A549 treated with Mapracorat at 1 μM for 4 hours (cell line): ENCODE results near the gene GAGE10. TPM values are rescaled to one million over a fixed set of nuclear protein-coding genes. Genes with fewer than 3 reads are reported as not detected.

Source experiments
- total RNA-seq: library from RNA; stranded (reverse); fragments of 200-300 nt; extraction: Qiagen RNA extraction; gene quantifications from 5 replicates; pipeline ENCODE4 v1.2.3, GENCODE V29; 2022

Gene GAGE10, protein sequence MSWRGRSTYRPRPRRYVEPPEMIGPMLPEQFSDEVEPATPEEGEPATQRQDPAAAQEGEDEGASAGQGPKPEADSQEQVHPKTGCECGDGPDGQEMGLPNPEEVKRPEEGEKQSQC
- not detected in 5 replicates for total RNA-seq

DNA sequence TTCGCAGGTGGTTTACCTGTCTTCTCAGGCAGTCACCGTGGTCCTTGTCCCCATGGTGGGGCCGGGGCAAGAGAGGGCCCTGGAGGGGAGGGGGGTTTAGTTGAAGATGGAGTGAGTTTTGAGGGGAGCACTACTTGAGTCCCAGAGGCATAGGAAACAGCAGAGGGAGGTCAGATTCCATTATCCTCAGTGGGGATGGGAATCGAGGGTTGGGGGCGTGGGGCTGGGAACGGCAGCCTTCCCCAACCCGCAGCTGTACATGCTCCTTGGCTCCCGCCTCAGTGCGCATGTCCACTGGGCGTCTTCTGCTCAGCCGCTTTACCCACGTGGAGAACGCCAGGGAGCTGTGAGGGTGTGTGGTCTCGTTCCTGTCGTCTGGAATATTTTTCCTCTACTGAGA lies at the start of gene GAGE10:
TSS of gene GAGE10 (plus strand) at position 301 of the 400 bp plus-strand sequence. CDS start 1,214 bp downstream, outside the sequence.

DNA sequence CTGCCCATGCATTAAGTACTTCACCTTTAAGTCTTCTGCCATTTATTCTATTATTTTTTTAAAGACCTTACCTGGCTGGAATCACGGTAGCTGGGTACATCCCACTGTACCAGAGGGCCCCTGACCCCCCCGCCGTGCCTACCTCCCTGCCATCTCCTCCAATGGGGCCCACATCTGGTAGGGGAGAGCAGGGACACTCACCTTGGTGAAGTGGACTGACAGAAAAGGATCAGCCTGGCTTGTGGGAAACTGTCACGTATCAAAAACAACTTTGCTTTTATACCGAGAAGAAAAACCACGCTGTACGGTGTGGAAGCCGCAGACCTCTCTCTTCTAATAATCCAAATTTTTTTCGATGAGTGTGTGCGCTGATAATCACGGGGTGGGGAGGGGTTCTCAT lies 39.0 kb upstream of the GAGE10 start, which contains the start of gene FOXP3:
TSS of gene FOXP3 (minus strand) at position 251 of the 400 bp plus-strand sequence. CDS start 6,205 bp downstream, outside the sequence.

DNA sequence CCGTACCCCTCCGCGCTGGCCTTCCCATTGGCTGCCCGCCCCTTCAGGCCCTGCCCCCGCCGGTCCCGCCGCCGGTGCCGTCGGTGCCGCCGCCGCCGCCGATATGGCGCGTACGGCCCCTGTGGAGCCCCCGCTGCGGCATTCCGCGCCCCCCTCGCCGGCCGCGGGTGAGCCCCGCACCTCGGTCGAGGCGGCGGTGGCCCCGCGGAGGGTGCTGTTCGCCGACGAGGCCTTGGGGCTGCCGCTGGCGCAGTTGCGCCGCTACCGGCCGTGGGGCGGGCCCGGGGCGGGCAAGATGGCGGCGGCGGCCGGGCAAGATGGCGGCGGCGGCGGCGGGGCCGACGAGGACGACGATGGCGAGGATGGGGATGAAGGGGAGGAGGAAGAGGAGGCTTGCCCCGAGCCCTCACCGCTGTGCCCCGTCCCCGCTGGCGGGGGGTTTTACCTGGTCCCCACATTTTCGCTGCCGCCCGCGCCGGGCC lies 33.6 kb upstream of the GAGE10 start, which contains the start of gene PPP1R3F:
TSS of gene PPP1R3F (plus strand) at position 27 of the 482 bp plus-strand sequence. CDS start at position 104, 77 bp downstream.

DNA sequence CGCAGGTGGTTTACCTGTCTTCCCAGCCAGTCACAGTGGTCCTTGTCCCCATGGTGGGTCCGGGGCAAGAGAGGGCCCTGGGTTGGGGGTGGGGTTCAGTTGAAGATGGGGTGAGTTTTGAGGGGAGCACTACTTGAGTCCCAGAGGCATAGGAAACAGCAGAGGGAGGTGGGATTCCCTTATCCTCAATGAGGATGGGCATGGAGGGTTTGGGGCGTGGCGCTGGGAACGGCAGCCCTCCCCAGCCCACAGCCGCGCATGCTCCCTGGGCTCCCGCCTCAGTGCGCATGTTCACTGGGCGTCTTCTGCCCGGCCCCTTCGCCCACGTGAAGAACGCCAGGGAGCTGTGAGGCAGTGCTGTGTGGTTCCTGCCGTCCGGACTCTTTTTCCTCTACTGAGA lies 18.3 kb downstream of the GAGE10 start, which contains the start of gene GAGE12J:
TSS of gene GAGE12J (plus strand) at position 301 of the 400 bp plus-strand sequence. CDS start 1,157 bp downstream, outside the sequence.

DNA sequence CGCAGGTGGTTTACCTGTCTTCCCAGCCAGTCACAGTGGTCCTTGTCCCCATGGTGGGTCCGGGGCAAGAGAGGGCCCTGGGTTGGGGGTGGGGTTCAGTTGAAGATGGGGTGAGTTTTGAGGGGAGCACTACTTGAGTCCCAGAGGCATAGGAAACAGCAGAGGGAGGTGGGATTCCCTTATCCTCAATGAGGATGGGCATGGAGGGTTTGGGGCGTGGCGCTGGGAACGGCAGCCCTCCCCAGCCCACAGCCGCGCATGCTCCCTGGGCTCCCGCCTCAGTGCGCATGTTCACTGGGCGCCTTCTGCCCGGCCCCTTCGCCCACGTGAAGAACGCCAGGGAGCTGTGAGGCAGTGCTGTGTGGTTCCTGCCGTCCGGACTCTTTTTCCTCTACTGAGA lies 27.8 kb downstream of the GAGE10 start, which contains the start of gene GAGE13:
TSS of gene GAGE13 (plus strand) at position 301 of the 400 bp plus-strand sequence. CDS start 1,156 bp downstream, outside the sequence.

Other genes starting within 250 kb of the GAGE10 start
- 2.7 to 3.9 TPM (median 3.2 TPM) in 5 replicates for gene CCDC120, start 244.6 kb upstream of the GAGE10 start, total RNA-seq
- 35.6 to 45.6 TPM (median 42.4 TPM) in 5 replicates for gene PRAF2, start 229.6 kb upstream of the GAGE10 start, total RNA-seq
- gene WDR45, start 223.8 kb upstream of the GAGE10 start, total RNA-seq = 54.9 to 60.6 TPM (median 57.5 TPM) in 5 replicates
- gene GPKOW, start 179.9 kb upstream of the GAGE10 start, total RNA-seq = 21.6 to 24.3 TPM (median 22.5 TPM) in 5 replicates
- gene MAGIX, start 140.9 kb upstream of the GAGE10 start, total RNA-seq = 2.3 to 3.5 TPM (median 3.2 TPM) in 5 replicates
- 366 to 455 TPM (median 433 TPM) in 5 replicates for gene PLP2, start 131.7 kb upstream of the GAGE10 start, total RNA-seq
- 12.4 to 18.2 TPM (median 17.1 TPM) in 5 replicates for gene PRICKLE3, start 117.3 kb upstream of the GAGE10 start, total RNA-seq
- 2.1 to 2.8 TPM (median 2.4 TPM) in 5 replicates for gene SYP, start 103.5 kb upstream of the GAGE10 start, total RNA-seq
- gene CACNA1F, start 70.3 kb upstream of the GAGE10 start, total RNA-seq = not detected in 5 replicates
- 12.2 to 15.7 TPM (median 14.1 TPM) in 5 replicates for gene CCDC22, start 68.2 kb upstream of the GAGE10 start, total RNA-seq
- 0.12 to 0.19 TPM (median 0.14 TPM) in 5 replicates for gene FOXP3, start 38.9 kb upstream of the GAGE10 start, total RNA-seq
- 1.4 to 4.1 TPM (median 2.8 TPM) in 5 replicates for gene PPP1R3F, start 33.9 kb upstream of the GAGE10 start, total RNA-seq
- not detected in 5 replicates for gene GAGE12J, start 18.4 kb downstream of the GAGE10 start, total RNA-seq
- gene GAGE13, start 27.9 kb downstream of the GAGE10 start, total RNA-seq = not detected in 5 replicates
- not detected in 5 replicates for gene GAGE12C, start 228.5 kb downstream of the GAGE10 start, total RNA-seq
- gene GAGE12D, start 238.1 kb downstream of the GAGE10 start, total RNA-seq = not detected in 5 replicates
- not detected in 5 replicates for gene GAGE12E, start 247.6 kb downstream of the GAGE10 start, total RNA-seq